Transverse colon (tissue), 4 donors: ENCODE measurements around the gene TBCD. TPM values are rescaled to one million over a fixed set of nuclear protein-coding genes. Genes with fewer than 3 reads are reported as not detected.

Source experiments
- DNase-seq: peaks from one replicate; pipeline ENCODE4 v3.0.0-alpha.2; 2019
- H3K27ac ChIP-seq, 4 donors: fragments of 200-600 bp; sonication (generic); 2 replicates each; pipeline ENCODE4 v1.5.1; 2016 to 2018; ENCODE audit warnings: inconsistent platforms in 4 of 4
- H3K27me3 ChIP-seq: fragments of 200-600 bp; sonication (generic); 2 replicates; pipeline ENCODE4 v1.5.1; 2017; ENCODE audit warnings: inconsistent platforms
- H3K36me3 ChIP-seq, 4 donors: fragments of 200-600 bp; sonication (generic); 2 replicates each; pipeline ENCODE4 v1.5.1; 2017 to 2019; ENCODE audit warnings: inconsistent platforms in 4 of 4
- H3K4me1 ChIP-seq, 4 donors: fragments of 200-600 bp; sonication (generic); 2 replicates each; pipeline ENCODE4 v1.5.1; 2017 to 2020; ENCODE audit warnings: inconsistent platforms in 4 of 4
- H3K4me3 ChIP-seq, 4 donors: fragments of 200-600 bp; sonication (generic); 1 replicate in 1 of 4; 2 replicates in 3 of 4; pipeline versions ENCODE4 v1.5.1 to v1.6.1; 2017 to 2019; ENCODE audit warnings: inconsistent platforms in 4 of 4
- H3K9me3 ChIP-seq, 2 donors: fragments of 200-600 bp; sonication (generic); 2 replicates each; pipeline ENCODE4 v1.5.1; 2017 to 2019; ENCODE audit warnings: inconsistent platforms in 2 of 2
- CTCF ChIP-seq, 5 experiments: fragments of 200-600 bp in 3 of 5; fragments of 450-650 bp in 2 of 5; sonication (generic) in 3 of 5; IDR thresholded peaks; 1 replicate in 2 of 5; 2 replicates in 3 of 5; pipeline ENCODE4 v1.5.1; 2016 to 2017; ENCODE audit warnings: antibody characterized with exemption in 5 of 5, inconsistent platforms in 3 of 5, mild to moderate bottlenecking in 2 of 5, moderate library complexity in 1 of 5
- EP300 ChIP-seq: sonication (generic); formaldehyde crosslinking; IDR thresholded peaks from one replicate; pipeline ENCODE4 v1.6.1; 2017; ENCODE audit warnings: antibody characterized with exemption, low read depth
- POLR2A ChIP-seq: fragments of 450-650 bp; IDR thresholded peaks from one replicate; pipeline ENCODE4 v1.6.1; 2016; ENCODE audit warnings: antibody characterized with exemption, mild to moderate bottlenecking, moderate library complexity
- POLR2AphosphoS5 ChIP-seq, 3 donors: sonication (generic); formaldehyde crosslinking; IDR thresholded peaks; one replicate each; pipeline ENCODE4 v1.6.1; 2016; ENCODE audit warnings: antibody characterized with exemption in 3 of 3
- WGBS, 2 donors: methylation state at CpG; one replicate each; pipeline ENCODE4 v1.1.5; 2018; ENCODE audit warnings: low coverage in 1 of 2; 5-methylcytosine and 5-hydroxymethylcytosine counted together
- in situ Hi-C, 4 donors: fragments of 200-750 bp; cut with MboI; loops; one replicate each; pipeline versions ENCODE4 v1.15.0 to v1.15.1; 2017; ENCODE audit warnings: low sequenced_read_pairs in 3 of 4, low pct_ligation_motif_present in 1 of 4, low pct_unique_long_range_greater_than_20kb in 1 of 4
- intact Hi-C: fragments of 100-400 bp; cut with DNase I; formaldehyde crosslinking; loops from one replicate; pipeline ENCODE4 v1.15.1; 2023; ENCODE audit warnings: low total_unique reads
- total RNA-seq, 4 donors: library from RNA; depleted of rRNA; stranded (reverse); fragments of >200 nt; gene quantifications; one replicate each; pipeline ENCODE4 v1.1.0, GENCODE V29; 2016

The TBCD gene
- total RNA-seq, 4 donors from 2014 or later: 38.6 to 104 (median 39.8) TPM

- WGBS, 2 donors: 80 to 94% methylated on average over 1 to 18 of the region's 18 CpGs
- H3K27me3 ChIP-seq: no peaks in the 10 kb centered on the region
- intact Hi-C loops: no loop called here
- H3K9me3 ChIP-seq: peaks cover 0 to 3% of the 10 kb centered on the region in 2 donors
- TF ChIP-seq POLR2AphosphoS5 (IDR thresholded peaks at IDR 0.05): no peak
- TF ChIP-seq EP300: no peak
- TF ChIP-seq CTCF (IDR thresholded peaks at IDR 0.05): no peak
- no peak for TF ChIP-seq POLR2A
- DNase-seq: no peak
- no peak overlapping the region for H3K4me3 ChIP-seq
- H3K27ac ChIP-seq: no peak overlapping the region
- no peaks in the 10 kb centered on the region for H3K36me3 ChIP-seq
- H3K4me1 ChIP-seq: no peaks in the 10 kb centered on the region
- in situ Hi-C loops: no loop called here
Measured at GRCh38 chr17:82956146-82956725, 204.4 kb downstream of the TBCD start.

- peaks cover 0 to 3% of the 10 kb centered on the region in 2 donors for H3K9me3 ChIP-seq
- TF ChIP-seq EP300: no peak
- no peaks in the 10 kb centered on the region for H3K4me1 ChIP-seq
- H3K27me3 ChIP-seq: no peaks in the 10 kb centered on the region
- in situ Hi-C loops: no loop called here
- H3K36me3 ChIP-seq: no peaks in the 10 kb centered on the region
- DNase-seq: no peak
- intact Hi-C loops: no loop called here
- H3K4me3 ChIP-seq: no peak overlapping the region
- 94% methylated on average over 32 of the region's 33 CpGs; no CpG with 5 or more reads in 1 of the 2 donors for WGBS, 2 donors
- H3K27ac ChIP-seq: no peak overlapping the region
Measured at GRCh38 chr17:82956726-82957468, 205.0 kb downstream of the TBCD start.

DNA sequence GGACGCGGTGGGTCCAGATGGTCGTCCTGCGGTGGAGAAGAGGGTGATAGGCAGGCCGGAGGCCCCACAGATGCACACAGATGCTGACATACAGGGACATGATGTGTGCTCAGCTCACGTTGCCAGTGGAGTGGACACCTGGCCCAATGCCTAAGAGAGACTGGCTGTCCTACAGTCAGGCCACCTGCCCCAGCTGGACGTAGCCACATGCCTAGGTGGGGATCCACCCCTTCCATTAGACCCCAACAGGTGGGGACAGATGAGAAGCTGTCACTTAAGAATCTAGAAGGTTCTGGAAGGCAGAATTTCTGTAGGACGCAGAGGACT lies 205.6 kb downstream of the TBCD start:
- Histone ChIP-seq H3K4me1 (no peaks in the 10 kb centered on the region), H3K4me3 (no peak overlapping the region), H3K36me3 (no peaks in the 10 kb centered on the region), H3K27ac (no peak overlapping the region), H3K27me3 (no peaks in the 10 kb centered on the region), H3K9me3 (peaks cover 0 to 3% of the 10 kb centered on the region in 2 donors)
- intact Hi-C loops: no loop called here
- WGBS, 2 donors: 89% methylated on average over 8 of the region's 8 CpGs; no CpG with 5 or more reads in 1 of the 2 donors
- no peak for DNase-seq
- no peak for TF ChIP-seq POLR2AphosphoS5 (IDR thresholded peaks at IDR 0.05)
- no peak for TF ChIP-seq CTCF (IDR thresholded peaks at IDR 0.05)
- no peak for TF ChIP-seq POLR2A
- TF ChIP-seq EP300: no peak
- in situ Hi-C loops: no loop called here

GRCh38 chr17:82957961-82958561 lies 206.2 kb downstream of the TBCD start:
- intact Hi-C loops: no loop called here
- no peak overlapping the region for H3K4me3 ChIP-seq
- no peaks in the 10 kb centered on the region for H3K36me3 ChIP-seq
- H3K27me3 ChIP-seq: no peaks in the 10 kb centered on the region
- TF ChIP-seq EP300 (no peak), POLR2A (no peak), POLR2AphosphoS5 (IDR thresholded peaks at IDR 0.05) (no peak), CTCF (IDR thresholded peaks at IDR 0.05) (no peak)
- 88% methylated on average over 26 of the region's 30 CpGs; no CpG with 5 or more reads in 1 of the 2 donors for WGBS, 2 donors
- DNase-seq: no peak
- H3K27ac ChIP-seq: no peak overlapping the region
- in situ Hi-C loops: no loop called here
- peaks cover 0 to 3% (median 1%) of the 10 kb centered on the region in 4 donors for H3K4me1 ChIP-seq
- peaks cover 0 to 3% of the 10 kb centered on the region in 2 donors for H3K9me3 ChIP-seq
